Peyer's patch (tissue), 4 donors: ENCODE results near the gene CRACR2A.

ENCODE experiments used
- POLR2A ChIP-seq, 2 donors: fragments of 450-650 bp; IDR thresholded peaks; one replicate each; pipeline ENCODE4 v1.5.1; 2017; ENCODE audit warnings: antibody characterized with exemption in 2 of 2, mild to moderate bottlenecking in 2 of 2, moderate library complexity in 2 of 2
- TF ChIP-seq, protein P1 (sequence below), 6 experiments: fragments of 450-650 bp in 4 of 6; fragments of 200-600 bp in 2 of 6; sonication (generic) in 1 of 6; IDR thresholded peaks; one replicate each; pipeline ENCODE4 v1.5.1; 2017 to 2019; ENCODE audit warnings: antibody characterized with exemption in 6 of 6, mild to moderate bottlenecking in 3 of 6, moderate library complexity in 1 of 6

DNA sequence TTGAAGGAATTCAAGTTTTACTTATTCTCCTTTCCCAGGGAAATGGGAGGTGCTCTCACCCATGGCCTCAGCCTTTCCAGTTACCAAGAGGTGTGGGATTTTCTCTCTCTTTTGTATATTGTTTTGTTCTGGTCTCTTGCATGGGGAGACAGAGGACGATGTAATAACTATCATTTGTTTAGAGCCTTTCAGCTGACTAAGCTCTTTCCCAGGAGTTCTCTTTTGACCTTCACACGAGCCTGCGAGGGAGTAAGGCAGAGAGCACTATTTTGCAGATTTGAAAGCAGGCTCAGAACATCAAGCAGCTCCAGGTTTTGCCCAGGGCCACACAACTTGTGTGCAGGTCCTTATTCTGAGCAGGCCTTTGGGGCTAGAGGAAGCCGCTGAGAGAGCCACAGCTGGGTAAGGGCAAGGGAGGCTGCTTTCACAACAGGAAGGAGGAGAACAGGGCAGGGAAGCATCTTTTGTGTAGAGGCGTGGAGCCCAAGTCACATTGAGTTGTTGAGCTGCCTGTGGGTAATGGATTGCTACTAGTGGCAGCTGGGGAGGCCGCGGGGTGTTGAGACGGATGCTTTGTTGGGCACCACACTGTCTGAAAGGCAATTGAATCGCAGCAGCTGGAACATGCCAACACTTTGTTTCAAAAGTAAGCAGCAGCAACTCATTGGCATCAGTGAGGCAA lies 145.7 kb downstream of the CRACR2A start:
- TF ChIP-seq, protein P1, sequence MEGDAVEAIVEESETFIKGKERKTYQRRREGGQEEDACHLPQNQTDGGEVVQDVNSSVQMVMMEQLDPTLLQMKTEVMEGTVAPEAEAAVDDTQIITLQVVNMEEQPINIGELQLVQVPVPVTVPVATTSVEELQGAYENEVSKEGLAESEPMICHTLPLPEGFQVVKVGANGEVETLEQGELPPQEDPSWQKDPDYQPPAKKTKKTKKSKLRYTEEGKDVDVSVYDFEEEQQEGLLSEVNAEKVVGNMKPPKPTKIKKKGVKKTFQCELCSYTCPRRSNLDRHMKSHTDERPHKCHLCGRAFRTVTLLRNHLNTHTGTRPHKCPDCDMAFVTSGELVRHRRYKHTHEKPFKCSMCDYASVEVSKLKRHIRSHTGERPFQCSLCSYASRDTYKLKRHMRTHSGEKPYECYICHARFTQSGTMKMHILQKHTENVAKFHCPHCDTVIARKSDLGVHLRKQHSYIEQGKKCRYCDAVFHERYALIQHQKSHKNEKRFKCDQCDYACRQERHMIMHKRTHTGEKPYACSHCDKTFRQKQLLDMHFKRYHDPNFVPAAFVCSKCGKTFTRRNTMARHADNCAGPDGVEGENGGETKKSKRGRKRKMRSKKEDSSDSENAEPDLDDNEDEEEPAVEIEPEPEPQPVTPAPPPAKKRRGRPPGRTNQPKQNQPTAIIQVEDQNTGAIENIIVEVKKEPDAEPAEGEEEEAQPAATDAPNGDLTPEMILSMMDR (IDR thresholded peaks at IDR 0.05): no peak
- TF ChIP-seq POLR2A (IDR thresholded peaks at IDR 0.05): no peak
